ENCODE results near the gene TGFB3. TPM values are rescaled to one million over a fixed set of nuclear protein-coding genes. Genes with fewer than 3 reads are reported as not detected.

Gene TGFB3
- total RNA-seq, 1 experiment from 2014 or later: 1.6 TPM

Other genes with a start within 250 kb of the TGFB3 start
- gene IFT43, start 3.8 kb upstream of the TGFB3 start, total RNA-seq (2021; ENCODE audit: unreplicated experiment): 24.2 TPM
- gene GPATCH2L, start 169.9 kb upstream of the TGFB3 start, total RNA-seq (2021; ENCODE audit: unreplicated experiment): 49.2 TPM